ENCODE data around the gene FAM135A. TPM values are rescaled to one million over a fixed set of nuclear protein-coding genes. Genes with fewer than 3 reads are reported as not detected.
A peak's percentile ranks its signal among the peaks of the same experiment; 100 is the strongest.
"Not testable (repeated sequence)": the region's sequence is repeated elsewhere in the genome, so short reads cannot be mapped to it uniquely, and the experiment has no call there.

Gene FAM135A
- total and polyA plus RNA-seq, 7 experiments from 2014 or later, result 2.8 to 15.4 (median 9.4) TPM

- Mint-ChIP-seq H3K4me3 (no peak overlapping the region), H3K27ac (no peak overlapping the region), H3K9me3 (peaks cover 4 to 19% (median 11%) of the 10 kb centered on the region in 11 donors), H3K4me1 (peaks cover 0 to 21% (median 5%) of the 10 kb centered on the region in 7 donors), H3K36me3 (peaks cover 5 to 22% (median 9%) of the 10 kb centered on the region in 5 donors), H3K27me3 (peaks cover 0 to 5% (median 0%) of the 10 kb centered on the region in 5 donors)
- Histone ChIP-seq H3K4me3 (ENCODE audit: low read length) (no peak overlapping the region), H3K4me1 (ENCODE audit: control insufficient read depth in 2 of 2, insufficient read depth in 2 of 2, low read length in 2 of 2) (no peaks in the 10 kb centered on the region), H3K9me3 (ENCODE audit: control insufficient read depth in 2 of 3, low read length in 3 of 3) (no peaks in the 10 kb centered on the region), H3K27me3 (ENCODE audit: control insufficient read depth in 2 of 2, insufficient read depth in 2 of 2, low read length in 2 of 2) (no peaks in the 10 kb centered on the region), H3K27ac (ENCODE audit: low read depth, low read length) (no peak overlapping the region), H3K36me3 (ENCODE audit: control insufficient read depth in 2 of 3, insufficient read depth in 3 of 3, low read length in 3 of 3) (no peaks in the 10 kb centered on the region)
- no peak for DNase-seq
- ChIA-PET CTCF (no interaction called here), POLR2A (no interaction called here)
- intact Hi-C loops (cut with micrococcal nuclease), result loop anchor here in 1 of 2 donors (5.0 kb wide), 1 partner anchor 86 kb away; no protein-coding TSS in a partner anchor
- ATAC-seq, result no peak
These were observed 187.7 kb downstream of the FAM135A start for GRCh38 chr6:70601014-70601413.

GRCh38 chr6:70604254-70604653 lies 190.9 kb downstream of the FAM135A start:
- Histone ChIP-seq H3K4me3 (ENCODE audit: low read length) (no peak overlapping the region), H3K27ac (ENCODE audit: low read depth, low read length) (no peak overlapping the region), H3K27me3 (ENCODE audit: control insufficient read depth in 2 of 2, insufficient read depth in 2 of 2, low read length in 2 of 2) (no peaks in the 10 kb centered on the region), H3K4me1 (ENCODE audit: control insufficient read depth in 2 of 2, insufficient read depth in 2 of 2, low read length in 2 of 2) (no peaks in the 10 kb centered on the region), H3K9me3 (ENCODE audit: control insufficient read depth in 2 of 3, low read length in 3 of 3) (no peaks in the 10 kb centered on the region), H3K36me3 (ENCODE audit: control insufficient read depth in 2 of 3, insufficient read depth in 3 of 3, low read length in 3 of 3) (no peaks in the 10 kb centered on the region)
- ATAC-seq (no peak), DNase-seq (no peak)
- peaks cover 0 to 39% (median 17%) of the 10 kb centered on the region in 7 donors for H3K4me1 Mint-ChIP-seq
- POLR2A ChIA-PET, result no interaction called here
- H3K27ac Mint-ChIP-seq, result no peak overlapping the region
- peaks cover 0 to 5% (median 0%) of the 10 kb centered on the region in 5 donors for H3K27me3 Mint-ChIP-seq
- H3K4me3 Mint-ChIP-seq, result no peak overlapping the region
- peaks cover 5 to 34% (median 9%) of the 10 kb centered on the region in 5 donors for H3K36me3 Mint-ChIP-seq
- intact Hi-C loops (cut with micrococcal nuclease), result loop anchor here in 1 of 2 donors (5.0 kb wide), 1 partner anchor 83 kb away; no protein-coding TSS in a partner anchor
- CTCF ChIA-PET, result no interaction called here
- peaks cover 6 to 26% (median 11%) of the 10 kb centered on the region in 11 donors for H3K9me3 Mint-ChIP-seq

GRCh38 chr6:70607371-70607770 lies 194.1 kb downstream of the FAM135A start:
- Mint-ChIP-seq H3K27me3 (peaks cover 0 to 17% (median 0%) of the 10 kb centered on the region in 5 donors), H3K36me3 (peaks cover 5 to 33% (median 9%) of the 10 kb centered on the region in 5 donors), H3K27ac (peak overlapping the region in 6 of 9 donors; percentile 3 to 76 (median 35)), H3K4me1 (peaks cover 0 to 35% (median 15%) of the 10 kb centered on the region in 7 donors), H3K4me3 (peak overlapping the region in 7 of 10 donors; percentile 8 to 68 (median 34)), H3K9me3 (peaks cover 7 to 26% (median 11%) of the 10 kb centered on the region in 11 donors)
- H3K4me3 ChIP-seq (ENCODE audit: low read length); CTCF ChIA-PET; H3K27me3 ChIP-seq (ENCODE audit: control insufficient read depth in 2 of 2, insufficient read depth in 2 of 2, low read length in 2 of 2); POLR2A ChIA-PET; H3K9me3 ChIP-seq (ENCODE audit: control insufficient read depth in 2 of 3, low read length in 3 of 3); H3K36me3 ChIP-seq (ENCODE audit: control insufficient read depth in 2 of 3, insufficient read depth in 3 of 3, low read length in 3 of 3); H3K27ac ChIP-seq (ENCODE audit: low read depth, low read length); ATAC-seq; H3K4me1 ChIP-seq (ENCODE audit: control insufficient read depth in 2 of 2, insufficient read depth in 2 of 2, low read length in 2 of 2): not testable (repeated sequence)
- peak in 1 of 9 donors; percentile 2 for DNase-seq
- intact Hi-C loops (cut with micrococcal nuclease), result loop anchor here in 1 of 2 donors (1.0 to 2.0 kb wide), 2 partner anchors 41 to 44 kb away; partner anchors contain the start of gene SDHAF4

GRCh38 chr6:70609181-70609580 lies 195.9 kb downstream of the FAM135A start:
- H3K4me1 ChIP-seq (ENCODE audit: control insufficient read depth in 2 of 2, insufficient read depth in 2 of 2, low read length in 2 of 2); ATAC-seq; H3K9me3 ChIP-seq (ENCODE audit: control insufficient read depth in 2 of 3, low read length in 3 of 3); H3K27me3 ChIP-seq (ENCODE audit: control insufficient read depth in 2 of 2, insufficient read depth in 2 of 2, low read length in 2 of 2); H3K27ac ChIP-seq (ENCODE audit: low read depth, low read length); H3K27ac Mint-ChIP-seq; H3K4me3 ChIP-seq (ENCODE audit: low read length); H3K36me3 ChIP-seq (ENCODE audit: control insufficient read depth in 2 of 3, insufficient read depth in 3 of 3, low read length in 3 of 3); POLR2A ChIA-PET; intact Hi-C loops (cut with micrococcal nuclease); H3K4me3 Mint-ChIP-seq; CTCF ChIA-PET; DNase-seq: not testable (repeated sequence)
- Mint-ChIP-seq H3K4me1 (peaks cover 0 to 37% (median 15%) of the 10 kb centered on the region in 7 donors), H3K27me3 (peaks cover 0 to 22% (median 0%) of the 10 kb centered on the region in 5 donors), H3K9me3 (peaks cover 5 to 19% (median 8%) of the 10 kb centered on the region in 11 donors), H3K36me3 (peaks cover 0 to 27% (median 0%) of the 10 kb centered on the region in 5 donors)

Other genes starting within 250 kb of the FAM135A start
- not detected for gene COL9A1, start 110.4 kb upstream of the FAM135A start, total RNA-seq
- gene COL9A1, start 110.4 kb upstream of the FAM135A start, polyA plus RNA-seq, result not detected
- 10 to 100 TPM in 3 of 5 experiments, 1 to 10 TPM in 2; 4.7 to 14.5 (median 10.3) TPM for gene SDHAF4, start 153.4 kb downstream of the FAM135A start, total RNA-seq
- 1 to 10 TPM; 5.7 to 7.4 TPM for gene SDHAF4, start 153.4 kb downstream of the FAM135A start, polyA plus RNA-seq